ENCODE data around the gene IRF6. TPM values are rescaled to one million over a fixed set of nuclear protein-coding genes. Genes with fewer than 3 reads are reported as not detected.

IRF6 gene
- total RNA-seq, 1 experiment from 2014 or later: 35.2 TPM

DNA sequence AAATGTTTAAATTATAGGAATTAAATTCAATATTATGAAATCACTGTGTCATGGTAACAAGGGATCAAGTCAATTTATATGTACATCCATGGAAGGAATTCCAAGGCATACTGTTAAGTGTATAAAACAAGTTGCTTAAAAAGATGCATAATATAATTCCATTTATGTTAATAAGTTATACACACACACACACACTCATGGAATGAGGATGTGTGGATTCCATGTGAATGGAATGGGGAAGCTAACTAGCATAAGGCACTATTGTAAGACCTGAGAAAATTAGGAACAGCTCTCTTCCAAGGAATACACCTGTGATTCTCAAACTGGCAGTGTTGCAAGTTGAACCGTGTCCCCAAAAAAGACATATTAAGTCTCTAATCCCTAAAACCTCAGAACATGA lies 67.7 kb downstream of the IRF6 start:
- Histone ChIP-seq H3K4me3 (replicated peaks in 1 of 2; ENCODE audit: low read depth in 1 of 2, low read length in 2 of 2) (no peak overlapping the region), H3K9ac (ENCODE audit: low read length) (no peak overlapping the region), H3K4me2 (ENCODE audit: low read length) (no peak overlapping the region), H3K27ac (ENCODE audit: low read depth, low read length) (no peak overlapping the region), H3K9me2 (ENCODE audit: insufficient read depth) (no peaks in the 10 kb centered on the region), H4K20me1 (ENCODE audit: insufficient read depth) (no peaks in the 10 kb centered on the region), H3K4me1 (ENCODE audit: control insufficient read depth in 1 of 2, insufficient read depth in 2 of 2, low read length in 2 of 2) (no peaks in the 10 kb centered on the region), H3K36me3 (ENCODE audit: control insufficient read depth in 1 of 2, insufficient read depth in 2 of 2, low read length in 2 of 2) (no peaks in the 10 kb centered on the region), H2AFZ (ENCODE audit: low read depth, low read length, poor library complexity, severe bottlenecking) (no peak overlapping the region), H3K27me3 (ENCODE audit: insufficient read depth, low read length) (no peaks in the 10 kb centered on the region), H3K79me2 (ENCODE audit: insufficient read depth, low read length) (no peaks in the 10 kb centered on the region), H3K9me3 (ENCODE audit: control insufficient read depth in 1 of 2, insufficient read depth in 1 of 2, low read depth in 1 of 2, low read length in 2 of 2) (no peaks in the 10 kb centered on the region)
- no TSS peak for BruUV-seq (replicated peaks)
- ChIA-PET POLR2A (no interaction called here), CTCF (interaction anchor here (2.0 kb wide), 1 partner anchor 10 kb away, joined by 7 read pairs; no protein-coding TSS in a partner anchor), RAD21 (ENCODE audit: low non-redundant PET in 1 of 2, low total read pairs in 2 of 2, uncharacterized antibody in 2 of 2, unreplicated experiment in 2 of 2) (no interaction called here)
- intact Hi-C loops (cut with micrococcal nuclease): no loop called here
- ATAC-seq: no peak
- TF ChIP-seq EZH2phosphoT487 (IDR thresholded peaks at IDR 0.05; ENCODE audit: borderline replicate concordance) (no peak), SIN3A (IDR thresholded peaks at IDR 0.05; ENCODE audit: low read depth) (no peak), YY1 (IDR thresholded peaks at IDR 0.05; ENCODE audit: extremely low read depth, insufficient replicate concordance, low read depth, low read length) (no peak), CEBPB (IDR thresholded peaks at IDR 0.05; ENCODE audit: low read depth) (no peak), RAD21 (IDR thresholded peaks at IDR 0.05; ENCODE audit: low read depth) (no peak), TCF7L2 (IDR thresholded peaks at IDR 0.05; ENCODE audit: borderline replicate concordance, extremely low read depth, insufficient read depth, insufficient read length) (no peak), CTCF (IDR thresholded peaks at IDR 0.05 in 2 of 3, conservative IDR thresholded peaks at IDR 0.05 in 1 of 3; ENCODE audit: borderline replicate concordance in 1 of 3, insufficient read depth in 1 of 3, low read depth in 2 of 3, low read length in 2 of 3) (no peak), SP1 (IDR thresholded peaks at IDR 0.05; ENCODE audit: low read depth) (no peak), ELF1 (IDR thresholded peaks at IDR 0.05; ENCODE audit: borderline replicate concordance, low read depth) (no peak), EGR1 (IDR thresholded peaks at IDR 0.05; ENCODE audit: low read depth) (no peak), CBX3 (IDR thresholded peaks at IDR 0.05; ENCODE audit: low read depth) (no peak), SRF (IDR thresholded peaks at IDR 0.05; ENCODE audit: low read depth) (no peak), JUND (IDR thresholded peaks at IDR 0.05) (no peak), REST (IDR thresholded peaks at IDR 0.05; ENCODE audit: low read depth) (no peak), ZNF274 (IDR thresholded peaks at IDR 0.05; ENCODE audit: low read depth, low read length) (no peak), FOSL1 (IDR thresholded peaks at IDR 0.05; ENCODE audit: low read depth) (no peak)
- TF ChIP-seq, protein P1, sequence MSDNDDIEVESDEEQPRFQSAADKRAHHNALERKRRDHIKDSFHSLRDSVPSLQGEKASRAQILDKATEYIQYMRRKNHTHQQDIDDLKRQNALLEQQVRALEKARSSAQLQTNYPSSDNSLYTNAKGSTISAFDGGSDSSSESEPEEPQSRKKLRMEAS (IDR thresholded peaks at IDR 0.05): no peak
- no peak for DNase-seq (ENCODE audit: low read depth, low spot score)
